ENCODE measurements around the gene CHRM5.
"Not testable (repeated sequence)": the region's sequence is repeated elsewhere in the genome, so short reads cannot be mapped to it uniquely, and the experiment has no call there.

CHRM5 gene

DNA sequence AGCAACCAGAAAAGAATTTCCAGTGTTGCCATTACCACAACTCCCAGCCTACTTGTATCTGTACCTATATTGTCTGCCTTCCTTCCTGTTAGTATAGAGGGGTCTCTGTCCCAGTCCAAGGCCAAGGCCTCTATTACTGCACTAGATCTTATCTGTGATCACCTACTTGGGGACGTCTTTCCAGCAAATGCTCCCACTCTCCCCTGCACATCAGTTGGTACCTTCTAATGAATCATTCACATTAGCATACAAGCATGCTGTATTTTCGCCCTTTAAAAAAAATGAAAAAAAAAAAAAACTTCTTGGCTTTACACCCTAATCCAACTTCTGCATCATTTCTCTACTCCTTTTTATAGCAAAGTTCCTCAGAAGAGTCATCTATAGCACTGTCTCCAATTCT, 75.5 kb downstream of the CHRM5 start:
- DNase-seq = no peak

DNA sequence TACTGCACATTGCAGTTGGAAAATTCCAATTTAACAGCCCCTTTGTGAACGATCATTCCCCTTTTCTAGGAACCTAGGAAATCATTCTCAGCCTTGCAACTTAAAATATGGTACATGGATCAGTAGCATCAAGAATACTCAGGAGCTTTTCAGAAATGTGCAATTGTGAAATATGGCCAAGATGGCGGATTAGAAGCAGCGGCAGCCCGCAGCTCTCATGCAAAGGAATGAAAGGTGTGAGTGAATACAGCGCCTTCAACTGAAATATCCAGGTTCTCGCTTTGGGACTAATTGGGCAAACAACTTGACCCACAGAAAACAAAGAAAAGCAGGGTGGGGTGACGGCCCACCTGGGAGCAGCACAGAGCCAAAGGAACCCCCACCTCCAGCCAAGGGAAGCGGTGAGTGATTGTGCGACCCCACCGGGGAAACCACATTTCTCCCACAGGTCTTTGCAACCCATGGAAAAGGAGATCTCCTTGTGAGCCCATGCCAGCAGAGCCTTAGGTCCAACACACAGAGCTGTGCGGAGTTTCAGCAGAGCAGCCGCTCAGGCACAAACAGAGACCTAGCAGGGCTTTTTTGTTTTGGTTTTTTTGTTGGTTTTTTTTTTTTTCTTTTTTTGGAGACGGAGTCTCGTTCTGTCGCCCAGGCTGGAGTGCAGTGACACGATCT, 78.3 kb downstream of the CHRM5 start:
- no peak for DNase-seq

DNA sequence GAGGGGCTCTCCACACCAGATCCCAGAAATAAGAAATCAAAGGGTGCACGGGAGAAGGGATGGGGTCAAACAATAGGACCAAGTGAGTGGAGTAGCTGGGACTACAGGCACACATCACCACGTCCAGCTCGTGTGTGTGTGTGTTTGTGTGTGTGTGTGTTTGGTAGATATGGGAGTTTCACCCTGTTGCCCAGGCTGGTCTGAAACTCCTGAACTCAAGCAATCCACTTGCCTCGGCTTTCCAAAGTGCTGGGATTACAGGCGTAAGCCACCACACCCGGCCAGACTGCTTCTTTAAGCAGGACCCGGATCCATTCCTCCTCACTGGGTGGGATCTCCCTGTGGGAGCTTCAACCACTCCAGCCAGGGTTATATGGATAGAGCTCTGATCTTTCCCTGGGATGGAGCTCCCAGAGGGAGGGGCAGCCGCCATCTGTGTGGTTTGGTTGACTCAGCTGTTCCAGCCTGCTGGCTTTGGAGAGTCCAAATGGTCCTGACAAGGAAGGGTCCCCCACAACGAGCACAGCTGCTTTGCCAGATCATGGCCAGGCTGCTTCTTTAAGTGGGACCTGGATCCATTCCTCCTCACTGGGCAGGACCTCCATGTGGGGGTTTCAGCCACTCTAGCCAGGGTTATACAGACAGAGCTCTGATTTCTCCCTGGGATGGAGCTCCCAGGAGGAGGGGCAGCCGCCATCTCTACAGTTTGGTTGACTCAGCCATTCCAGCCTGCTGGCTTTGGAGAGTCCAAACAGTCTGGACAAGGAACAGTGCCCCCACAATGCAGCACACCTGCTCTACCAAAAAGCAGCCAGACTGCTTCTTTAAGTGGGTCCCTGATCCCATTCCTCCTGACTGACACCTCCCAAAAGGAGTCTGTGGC, 79.8 kb downstream of the CHRM5 start:
- no peak for DNase-seq

DNA sequence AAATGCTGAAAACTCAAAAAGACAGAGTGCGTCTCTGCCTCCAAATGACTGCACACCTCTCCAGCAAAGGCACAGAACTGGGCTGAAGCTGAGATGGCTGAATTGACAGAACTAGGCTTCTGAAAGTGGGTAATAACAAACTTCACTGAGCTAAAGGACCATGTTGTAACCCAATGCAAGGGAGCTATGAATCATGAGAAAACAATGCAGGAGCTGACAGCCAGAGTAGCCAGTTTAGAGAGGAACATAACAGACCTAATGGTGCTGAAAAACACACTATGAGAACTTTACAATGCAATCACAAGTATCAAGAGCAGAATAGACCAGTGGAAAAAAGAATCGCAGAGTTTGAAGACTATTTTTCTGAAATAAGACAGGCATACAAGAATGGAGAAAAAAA, 80.8 kb downstream of the CHRM5 start:
- no peak for DNase-seq

DNA sequence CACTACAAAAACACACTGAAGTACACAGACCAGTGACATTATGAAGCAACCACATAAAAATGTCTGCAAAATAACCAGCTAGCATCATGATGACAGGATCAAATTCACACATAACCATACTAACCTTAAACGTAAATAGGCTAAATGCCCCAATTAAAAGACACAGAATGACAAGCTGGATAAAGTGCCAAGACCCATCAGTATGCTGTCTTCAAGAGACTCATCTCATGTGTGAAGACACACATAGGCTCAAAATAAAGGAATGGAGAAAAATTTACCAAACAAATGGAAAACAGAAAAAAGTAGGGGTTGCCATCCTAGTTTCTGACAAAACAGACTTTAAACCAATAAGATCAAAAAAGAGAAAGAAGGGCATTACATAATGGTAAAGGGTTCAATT, 82.1 kb downstream of the CHRM5 start:
- DNase-seq = not testable (repeated sequence)

DNA sequence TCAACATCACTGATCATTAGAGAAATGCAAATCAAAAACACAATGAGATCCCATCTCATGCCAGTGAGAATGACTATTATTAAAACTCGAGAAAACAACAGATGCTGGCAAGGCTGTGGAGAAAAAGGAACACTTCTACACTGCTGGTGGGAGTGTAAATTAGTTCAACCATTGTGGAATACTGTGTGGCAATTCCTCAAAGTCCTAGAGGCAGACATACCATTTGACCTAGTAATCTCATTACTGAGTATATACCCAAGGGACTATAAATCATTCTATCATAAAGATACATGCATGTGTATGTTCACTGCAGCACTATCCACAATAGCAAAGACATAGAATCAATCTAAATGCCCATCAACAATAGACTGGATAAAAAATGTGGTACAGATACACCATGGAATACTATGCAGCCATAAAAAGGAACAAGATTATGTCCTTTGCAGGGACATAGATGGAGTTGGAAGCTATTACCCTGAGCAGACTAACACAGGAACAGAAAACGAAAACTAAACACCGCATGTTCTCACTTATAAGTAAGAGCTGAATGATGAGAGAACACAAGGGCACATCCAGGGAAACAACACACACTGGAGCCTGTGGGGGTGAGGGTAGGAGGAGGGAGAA, 85.9 kb downstream of the CHRM5 start:
- DNase-seq = no peak

DNA sequence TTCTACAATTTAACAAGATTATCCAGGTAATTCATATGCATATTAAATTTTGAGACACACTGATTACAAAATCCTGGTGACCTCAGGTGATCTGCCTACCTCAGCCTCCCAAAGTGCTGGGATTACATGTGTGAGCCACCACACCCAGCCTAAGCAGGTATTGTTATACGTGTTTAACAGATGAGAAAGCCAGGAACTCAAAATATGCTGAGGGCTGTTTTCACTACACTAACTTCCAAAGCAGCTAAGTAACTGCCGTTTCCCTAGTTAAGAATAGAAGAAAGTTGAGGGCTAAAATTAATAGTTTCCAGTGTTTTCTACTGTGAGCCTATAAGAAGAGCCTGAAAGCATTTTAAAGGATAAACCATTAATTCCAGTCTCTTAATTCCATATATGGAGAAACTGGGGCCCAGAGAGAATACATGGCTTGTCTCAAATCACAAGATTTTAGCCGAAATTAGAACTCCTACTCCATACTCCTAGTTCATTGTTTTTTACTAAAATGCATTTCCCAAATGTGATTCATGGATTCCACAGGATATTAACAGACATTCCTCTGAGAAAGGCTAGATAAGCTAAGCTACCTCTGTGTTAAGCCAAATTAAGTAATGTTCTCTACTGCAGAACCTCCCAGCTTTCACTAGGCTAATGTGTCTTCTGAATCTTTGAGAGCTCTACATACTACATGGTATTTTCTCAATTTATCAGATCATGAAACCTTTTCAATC, 87.7 kb downstream of the CHRM5 start:
- DNase-seq = no peak

DNA sequence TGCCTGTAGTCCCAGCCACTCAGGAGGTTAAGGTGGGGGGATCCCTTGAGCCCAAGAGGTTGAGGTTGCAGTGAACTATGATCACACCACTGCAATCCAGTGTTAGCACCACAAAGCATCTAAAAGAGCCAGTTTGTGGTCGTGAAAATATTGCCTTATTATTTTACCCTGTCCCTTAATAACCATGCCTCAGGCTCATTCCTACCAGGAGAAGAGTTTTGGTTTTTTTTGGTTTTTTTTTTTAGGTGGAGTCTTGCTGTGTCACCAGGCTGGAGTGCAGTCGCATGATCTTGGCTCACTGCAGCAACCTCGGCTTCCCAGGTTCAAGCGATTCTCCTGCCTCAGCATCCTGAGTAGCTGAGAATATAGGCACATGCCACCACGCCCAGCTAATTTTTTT, 88.6 kb downstream of the CHRM5 start:
- DNase-seq = no peak

DNA sequence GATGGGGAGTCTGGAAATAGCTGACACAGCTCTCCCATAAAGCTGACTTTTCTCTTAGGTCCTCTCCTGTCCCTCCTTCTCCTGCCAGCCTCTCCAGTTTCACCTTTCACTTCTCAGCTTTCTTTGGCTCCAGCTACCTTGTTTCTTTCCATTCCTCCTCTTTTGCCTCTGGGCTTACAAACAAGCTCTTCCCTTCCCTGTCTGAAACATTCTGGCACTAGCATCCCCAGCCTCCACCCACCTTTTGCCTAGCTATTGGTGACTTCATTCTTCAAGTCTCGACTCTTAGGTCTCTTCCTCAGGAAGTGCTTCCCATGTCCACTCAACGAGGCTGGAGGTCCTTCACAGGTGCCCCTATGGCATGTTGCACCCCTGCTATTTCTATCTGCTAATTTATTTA, 91.2 kb downstream of the CHRM5 start:
- DNase-seq = no peak

DNA sequence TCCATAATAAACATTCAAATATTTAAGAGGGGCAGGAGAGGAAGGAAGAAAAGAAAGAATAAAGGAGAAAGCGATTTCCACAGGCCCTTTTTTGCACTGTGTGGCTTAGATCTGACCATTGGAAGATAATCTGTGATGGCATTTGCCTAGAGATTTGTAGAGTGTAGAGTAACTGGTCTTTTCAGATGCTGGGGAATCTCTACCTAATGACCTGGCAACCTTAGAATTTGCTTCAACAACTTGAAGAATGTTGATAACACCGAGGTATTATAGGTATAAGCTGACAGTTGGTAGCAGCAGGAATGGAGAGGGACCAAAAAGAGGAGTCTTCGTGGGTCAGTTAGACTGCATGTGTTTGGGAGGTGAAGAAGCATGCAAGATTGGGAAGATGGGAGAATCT, 91.6 kb downstream of the CHRM5 start:
- no peak for DNase-seq

DNA sequence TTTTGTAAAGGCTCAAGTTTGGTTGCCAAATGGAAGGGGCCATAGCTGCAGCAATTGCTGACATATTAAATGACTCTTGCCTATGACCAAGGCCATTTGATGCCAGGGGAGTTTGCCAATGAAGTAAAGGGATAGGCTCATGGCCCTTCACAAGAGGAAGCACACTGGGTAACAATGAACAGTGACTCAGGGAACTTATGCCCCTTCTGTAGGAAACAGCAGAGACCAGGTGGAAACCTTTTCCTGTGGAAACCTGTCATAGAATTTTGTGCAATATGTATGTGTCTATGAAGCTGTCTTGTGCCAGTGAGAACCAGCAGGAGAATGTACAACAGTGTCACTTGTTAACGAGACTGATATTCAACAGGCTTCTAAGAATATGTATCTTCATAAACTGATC, 96.1 kb downstream of the CHRM5 start:
- DNase-seq = no peak

DNA sequence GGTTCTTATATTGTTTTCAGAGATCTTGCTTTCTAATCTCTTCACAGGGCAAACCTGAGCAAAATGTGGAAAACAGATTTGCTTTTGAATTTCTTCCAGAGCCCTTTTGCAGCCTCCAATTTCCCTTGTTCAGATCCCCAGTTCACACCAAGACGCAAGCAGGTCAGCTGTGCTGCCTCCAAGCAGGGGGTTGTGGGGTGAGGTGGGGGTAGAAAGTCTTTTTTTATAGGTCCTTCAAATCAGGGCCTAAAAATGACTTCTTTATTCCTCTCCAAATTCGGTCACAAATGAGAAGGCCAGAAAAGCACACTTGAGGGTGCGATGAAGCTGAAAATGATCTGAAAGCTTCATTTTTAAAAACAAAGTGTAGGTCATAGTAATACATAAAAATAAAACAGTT, 97.0 kb downstream of the CHRM5 start:
- DNase-seq = no peak

DNA sequence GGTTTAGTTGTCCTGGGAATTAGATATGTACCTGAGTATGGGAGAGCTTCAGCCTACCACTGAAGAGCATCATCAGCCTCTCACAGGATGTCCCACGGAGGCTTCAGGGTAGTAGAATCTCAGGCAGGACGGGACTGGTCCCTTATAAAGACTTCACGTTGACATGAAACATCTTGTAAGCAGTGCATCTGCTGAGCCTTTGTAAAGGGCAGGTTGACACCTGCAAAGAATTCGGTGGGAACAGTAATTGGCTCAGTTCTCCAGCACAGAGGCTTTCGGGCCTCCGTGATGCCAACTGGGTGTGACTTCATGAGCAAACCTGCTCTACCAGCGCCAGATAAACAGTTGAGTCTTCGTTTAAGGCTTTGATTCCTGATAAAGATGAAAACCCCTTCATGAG, 97.6 kb downstream of the CHRM5 start:
- DNase-seq = no peak

DNA sequence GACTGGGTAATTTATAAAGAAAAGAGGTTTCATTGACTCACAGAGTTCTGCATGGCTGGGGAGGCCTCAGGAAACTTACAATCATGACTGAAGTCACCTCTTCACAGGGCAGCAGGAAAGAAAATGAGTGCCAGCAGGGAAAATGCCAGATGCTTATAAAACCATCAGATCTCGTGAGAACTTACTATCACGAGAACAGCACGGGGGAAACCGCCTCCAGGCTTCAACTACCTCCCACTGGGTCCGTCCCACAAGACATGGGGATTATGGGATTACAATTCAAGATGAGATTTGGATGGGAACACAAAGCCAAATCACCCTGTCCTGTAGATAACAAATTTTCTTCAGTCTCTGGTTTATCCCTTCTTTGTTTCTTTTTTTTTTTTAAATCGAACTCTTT, 101.7 kb downstream of the CHRM5 start:
- no peak for DNase-seq

DNA sequence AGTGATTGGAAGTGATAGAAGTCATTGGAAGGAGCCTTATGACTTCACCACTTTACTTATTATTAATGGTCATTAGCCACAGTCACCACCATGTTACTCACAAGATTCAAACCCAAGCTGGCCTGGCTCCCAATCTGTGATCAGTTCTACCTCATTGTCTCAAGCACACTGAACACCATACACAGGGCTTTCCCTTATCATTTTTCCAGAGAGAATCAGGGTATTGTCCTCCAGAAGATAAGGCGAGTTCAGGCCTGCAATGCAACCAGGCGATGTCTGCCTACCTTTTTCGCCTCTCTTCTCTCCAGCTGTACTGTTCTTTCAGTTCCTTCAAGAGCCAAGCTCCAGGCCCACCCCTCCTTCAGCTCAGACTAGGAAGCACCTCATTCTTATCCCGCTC, 108.5 kb downstream of the CHRM5 start:
- DNase-seq = no peak

DNA sequence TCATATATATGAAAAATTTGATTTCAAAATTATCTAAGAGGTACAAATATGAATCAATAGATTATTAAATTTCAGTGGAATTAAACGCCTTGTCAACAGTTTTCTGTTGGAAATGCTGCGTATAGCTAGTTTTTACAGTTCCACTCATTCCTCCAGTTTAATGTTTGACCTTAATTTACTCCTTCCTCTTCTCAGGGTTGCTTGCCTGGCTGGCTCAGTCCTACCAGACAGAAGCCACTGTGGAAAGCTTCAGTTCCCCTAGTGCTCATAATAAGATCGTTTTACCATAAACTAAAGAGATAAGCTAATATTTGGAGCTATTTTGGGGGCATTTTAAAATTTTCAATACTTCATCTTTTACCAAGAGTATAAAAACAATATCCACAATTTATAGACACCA, 110.6 kb downstream of the CHRM5 start:
- no peak for DNase-seq

DNA sequence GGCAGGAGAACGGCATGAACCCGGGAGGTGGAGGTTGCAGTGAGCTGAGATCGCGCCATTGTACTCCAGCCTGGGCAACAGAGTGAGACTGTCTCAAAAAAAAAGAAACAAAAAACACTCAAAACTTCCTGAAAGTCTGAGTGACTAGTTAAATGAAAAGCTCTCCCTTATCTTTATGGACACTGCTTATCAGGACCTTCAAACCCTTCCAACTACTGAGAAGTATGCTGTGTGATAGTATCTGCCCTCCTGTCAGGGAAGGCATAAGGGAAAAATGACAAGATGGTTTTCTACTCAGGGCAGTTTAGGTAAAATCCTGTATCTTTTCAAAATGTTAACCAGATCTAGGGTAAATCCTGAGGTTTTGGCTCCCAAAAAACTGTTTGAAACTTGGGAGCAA, 111.6 kb downstream of the CHRM5 start:
- DNase-seq = no peak

DNA sequence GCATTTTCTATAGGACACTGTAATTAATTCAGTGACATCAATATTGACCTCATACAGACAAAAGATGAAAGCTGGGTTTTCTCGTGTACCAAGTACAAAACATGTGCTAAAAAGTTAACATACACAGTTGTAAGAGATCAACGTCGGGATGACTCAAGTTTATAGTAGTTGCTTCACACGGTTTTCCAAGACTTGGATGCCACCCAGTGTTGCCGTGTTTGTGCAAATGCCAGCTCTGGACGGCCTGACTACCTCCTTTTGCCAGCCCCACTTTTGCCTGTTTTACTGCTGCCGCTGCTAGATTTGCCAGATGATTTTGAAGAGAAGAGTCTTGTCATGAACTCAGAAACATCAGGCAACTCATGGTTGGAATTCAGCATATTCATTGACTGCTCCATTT, 115.8 kb downstream of the CHRM5 start:
- DNase-seq = no peak

DNA sequence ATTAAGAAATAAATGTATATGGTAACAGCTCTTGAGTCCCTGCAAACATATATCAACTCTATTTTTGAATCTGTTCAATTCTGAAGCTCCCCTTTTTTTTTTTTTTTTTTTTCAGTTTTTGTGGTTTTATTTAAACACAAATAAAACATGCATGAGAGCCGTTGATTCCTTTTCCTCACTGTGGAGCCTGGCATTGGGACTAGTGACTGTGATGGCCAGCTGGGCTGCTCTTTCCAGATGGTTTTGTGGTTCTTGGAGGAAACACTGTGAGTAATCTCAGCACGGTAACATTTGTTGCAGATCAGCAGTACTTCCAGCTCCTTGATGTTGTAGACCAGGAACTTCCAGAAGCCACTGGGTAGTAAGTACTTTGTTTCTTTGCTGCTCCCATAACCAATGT, 117.4 kb downstream of the CHRM5 start:
- DNase-seq = no peak

DNA sequence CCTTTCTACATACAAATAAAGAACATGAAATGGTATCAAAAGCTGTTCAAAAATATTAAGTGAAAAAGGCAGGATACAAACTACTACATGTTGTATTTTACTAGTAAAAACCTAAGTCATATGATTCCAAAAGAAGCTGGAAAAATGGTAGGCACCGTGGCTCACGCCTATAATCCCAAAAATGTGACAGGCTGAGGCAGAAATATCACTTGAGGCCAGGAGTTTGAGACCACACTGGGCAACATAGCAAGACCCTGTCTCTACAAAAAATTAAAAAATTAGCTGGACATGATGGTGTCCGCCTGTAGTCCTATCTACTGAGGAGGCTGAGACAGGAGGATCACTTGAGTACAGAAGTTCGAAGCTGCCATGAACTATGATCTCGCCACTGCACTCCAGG, 131.6 kb downstream of the CHRM5 start:
- no peak for DNase-seq

DNA sequence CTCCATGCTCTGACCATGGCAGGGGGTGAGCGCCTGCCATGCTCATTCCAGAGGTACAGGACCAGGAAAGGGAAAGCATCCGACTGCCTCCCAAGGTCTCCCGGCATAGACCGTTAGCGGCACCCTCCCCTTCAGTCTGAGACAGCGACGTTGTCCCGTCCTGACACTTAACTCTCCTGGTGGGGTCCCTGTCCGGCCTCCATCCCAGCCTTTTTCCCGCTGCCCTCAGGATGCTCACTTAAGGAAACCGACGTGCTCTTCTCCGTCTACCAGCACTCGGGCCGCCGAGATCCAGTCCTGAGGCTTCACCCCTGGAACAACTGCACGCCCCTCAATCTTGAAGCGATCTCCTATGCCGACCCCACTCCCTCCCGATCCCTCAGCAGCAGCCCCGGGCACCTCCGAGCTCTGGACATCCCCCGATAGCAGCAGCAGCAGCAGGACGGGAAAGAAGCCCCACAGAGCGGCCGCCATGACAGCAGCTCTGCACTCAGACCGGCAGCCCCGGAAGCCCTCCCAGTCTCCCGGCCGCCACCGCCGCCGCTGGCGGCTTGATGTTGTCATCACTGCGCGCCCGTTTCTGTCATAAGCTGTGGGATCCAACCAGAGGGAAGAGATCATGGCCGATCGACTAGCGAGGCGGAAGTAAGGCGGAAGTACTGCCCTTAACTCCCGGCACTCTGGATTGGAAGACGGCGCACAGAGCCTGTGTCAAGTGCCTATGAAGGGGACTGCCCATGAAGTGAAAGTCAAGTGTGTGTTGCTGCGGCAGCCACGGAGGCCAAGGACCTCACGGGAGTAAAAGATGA, 133.3 kb downstream of the CHRM5 start, which contains the start of the genes EMC7 and PGBD4:
TSS of gene EMC7 (minus strand) at position 497 of the 809 bp plus-strand sequence. CDS start at position 474, 23 bp downstream.
TSS of gene PGBD4 (plus strand) at position 718 of the 809 bp plus-strand sequence. CDS start 449 bp downstream, outside the sequence.
- peak; percentile 98 for DNase-seq
